Transverse colon (tissue), 4 donors: ENCODE data around the gene ZNF334. TPM values are rescaled to one million over a fixed set of nuclear protein-coding genes. Genes with fewer than 3 reads are reported as not detected.

Experiments used
- DNase-seq: peaks from one replicate; pipeline ENCODE4 v3.0.0-alpha.2; 2019
- H3K27ac ChIP-seq, 4 donors: fragments of 200-600 bp; sonication (generic); 2 replicates each; pipeline ENCODE4 v1.5.1; 2016 to 2018; ENCODE audit warnings: inconsistent platforms in 4 of 4
- H3K27me3 ChIP-seq: fragments of 200-600 bp; sonication (generic); 2 replicates; pipeline ENCODE4 v1.5.1; 2017; ENCODE audit warnings: inconsistent platforms
- H3K36me3 ChIP-seq, 4 donors: fragments of 200-600 bp; sonication (generic); 2 replicates each; pipeline ENCODE4 v1.5.1; 2017 to 2019; ENCODE audit warnings: inconsistent platforms in 4 of 4
- H3K4me1 ChIP-seq, 4 donors: fragments of 200-600 bp; sonication (generic); 2 replicates each; pipeline ENCODE4 v1.5.1; 2017 to 2020; ENCODE audit warnings: inconsistent platforms in 4 of 4
- H3K4me3 ChIP-seq, 4 donors: fragments of 200-600 bp; sonication (generic); 1 replicate in 1 of 4; 2 replicates in 3 of 4; pipeline versions ENCODE4 v1.5.1 to v1.6.1; 2017 to 2019; ENCODE audit warnings: inconsistent platforms in 4 of 4
- H3K9me3 ChIP-seq, 2 donors: fragments of 200-600 bp; sonication (generic); 2 replicates each; pipeline ENCODE4 v1.5.1; 2017 to 2019; ENCODE audit warnings: inconsistent platforms in 2 of 2
- EP300 ChIP-seq: sonication (generic); formaldehyde crosslinking; IDR thresholded peaks from one replicate; pipeline ENCODE4 v1.6.1; 2017; ENCODE audit warnings: antibody characterized with exemption, low read depth
- POLR2A ChIP-seq: fragments of 450-650 bp; IDR thresholded peaks from one replicate; pipeline ENCODE4 v1.6.1; 2016; ENCODE audit warnings: antibody characterized with exemption, mild to moderate bottlenecking, moderate library complexity
- POLR2AphosphoS5 ChIP-seq, 3 donors: sonication (generic); formaldehyde crosslinking; IDR thresholded peaks; one replicate each; pipeline ENCODE4 v1.6.1; 2016; ENCODE audit warnings: antibody characterized with exemption in 3 of 3
- WGBS, 2 donors: methylation state at CpG; one replicate each; pipeline ENCODE4 v1.1.5; 2018; ENCODE audit warnings: low coverage in 1 of 2; 5-methylcytosine and 5-hydroxymethylcytosine counted together
- in situ Hi-C, 4 donors: fragments of 200-750 bp; cut with MboI; loops; one replicate each; pipeline versions ENCODE4 v1.15.0 to v1.15.1; 2017; ENCODE audit warnings: low sequenced_read_pairs in 3 of 4, low pct_ligation_motif_present in 1 of 4, low pct_unique_long_range_greater_than_20kb in 1 of 4
- intact Hi-C: fragments of 100-400 bp; cut with DNase I; formaldehyde crosslinking; loops from one replicate; pipeline ENCODE4 v1.15.1; 2023; ENCODE audit warnings: low total_unique reads
- total RNA-seq, 4 donors: library from RNA; depleted of rRNA; stranded (reverse); fragments of >200 nt; gene quantifications; one replicate each; pipeline ENCODE4 v1.1.0, GENCODE V29; 2016
- TF ChIP-seq, protein P1 (sequence below), 5 experiments: fragments of 200-600 bp in 3 of 5; fragments of 450-650 bp in 2 of 5; sonication (generic) in 3 of 5; IDR thresholded peaks; 1 replicate in 2 of 5; 2 replicates in 3 of 5; pipeline ENCODE4 v1.5.1; 2016 to 2017; ENCODE audit warnings: antibody characterized with exemption in 5 of 5, inconsistent platforms in 3 of 5, mild to moderate bottlenecking in 2 of 5, moderate library complexity in 1 of 5

ZNF334 gene
- total RNA-seq, 4 donors from 2014 or later: 1.9 to 7.1 (median 4.7) TPM

DNA sequence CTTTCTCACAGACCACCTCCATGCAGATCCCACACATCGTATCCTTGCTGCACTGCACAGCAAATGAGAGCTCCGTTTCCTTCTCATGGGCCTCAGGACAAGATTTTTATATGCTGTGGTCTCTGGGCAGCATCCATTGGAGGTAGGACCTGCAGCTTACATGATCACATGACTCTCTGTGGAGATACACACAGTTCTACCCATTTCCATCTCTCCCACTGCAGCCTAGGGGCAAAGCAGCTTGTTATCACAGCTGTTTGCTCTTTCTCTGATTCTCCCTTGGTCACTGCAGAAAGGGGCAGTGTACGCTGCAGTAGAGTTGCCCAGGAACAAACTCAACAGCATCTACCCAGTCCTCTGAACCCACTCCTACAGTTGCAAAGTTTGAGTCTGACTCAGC is 48.9 kb downstream of the ZNF334 start:
- Histone ChIP-seq H3K4me3 (no peak overlapping the region), H3K4me1 (peaks cover 0 to 1% (median 0%) of the 10 kb centered on the region in 4 donors), H3K36me3 (no peaks in the 10 kb centered on the region), H3K9me3 (no peaks in the 10 kb centered on the region), H3K27ac (no peak overlapping the region), H3K27me3 (peaks cover 11% of the 10 kb centered on the region)
- DNase-seq: no peak
- in situ Hi-C loops: no loop called here
- no peak for TF ChIP-seq POLR2AphosphoS5 (IDR thresholded peaks at IDR 0.05)
- no peak for TF ChIP-seq EP300
- TF ChIP-seq, protein P1, sequence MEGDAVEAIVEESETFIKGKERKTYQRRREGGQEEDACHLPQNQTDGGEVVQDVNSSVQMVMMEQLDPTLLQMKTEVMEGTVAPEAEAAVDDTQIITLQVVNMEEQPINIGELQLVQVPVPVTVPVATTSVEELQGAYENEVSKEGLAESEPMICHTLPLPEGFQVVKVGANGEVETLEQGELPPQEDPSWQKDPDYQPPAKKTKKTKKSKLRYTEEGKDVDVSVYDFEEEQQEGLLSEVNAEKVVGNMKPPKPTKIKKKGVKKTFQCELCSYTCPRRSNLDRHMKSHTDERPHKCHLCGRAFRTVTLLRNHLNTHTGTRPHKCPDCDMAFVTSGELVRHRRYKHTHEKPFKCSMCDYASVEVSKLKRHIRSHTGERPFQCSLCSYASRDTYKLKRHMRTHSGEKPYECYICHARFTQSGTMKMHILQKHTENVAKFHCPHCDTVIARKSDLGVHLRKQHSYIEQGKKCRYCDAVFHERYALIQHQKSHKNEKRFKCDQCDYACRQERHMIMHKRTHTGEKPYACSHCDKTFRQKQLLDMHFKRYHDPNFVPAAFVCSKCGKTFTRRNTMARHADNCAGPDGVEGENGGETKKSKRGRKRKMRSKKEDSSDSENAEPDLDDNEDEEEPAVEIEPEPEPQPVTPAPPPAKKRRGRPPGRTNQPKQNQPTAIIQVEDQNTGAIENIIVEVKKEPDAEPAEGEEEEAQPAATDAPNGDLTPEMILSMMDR (IDR thresholded peaks at IDR 0.05): no peak
- no peak for TF ChIP-seq POLR2A
- WGBS, 2 donors: 67% methylated on average over 3 of the region's 3 CpGs; no CpG with 5 or more reads in 1 of the 2 donors
- intact Hi-C loops: no loop called here

DNA sequence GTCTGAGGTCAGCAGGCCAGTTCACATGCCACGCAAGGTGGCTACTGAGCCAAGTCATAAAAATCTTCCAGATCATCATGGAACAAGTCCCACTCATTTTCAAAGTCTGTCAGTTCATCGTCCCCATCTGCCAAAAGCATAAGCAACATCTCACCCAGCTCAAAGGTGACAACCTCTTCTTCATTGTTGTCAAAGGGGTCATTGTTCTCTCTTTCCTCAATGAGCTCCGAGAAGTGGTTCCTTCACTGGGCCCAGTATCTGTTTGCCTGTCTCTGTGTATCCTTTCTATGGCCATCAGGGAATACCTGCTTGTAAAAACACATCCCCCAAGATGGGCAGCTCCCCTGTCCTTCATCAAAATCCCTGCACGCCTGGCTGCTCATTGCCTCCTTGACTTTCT is 49.5 kb downstream of the ZNF334 start:
- Histone ChIP-seq H3K4me3 (no peak overlapping the region), H3K27me3 (peaks cover 17% of the 10 kb centered on the region), H3K27ac (no peak overlapping the region), H3K4me1 (peaks cover 0 to 7% (median 5%) of the 10 kb centered on the region in 4 donors), H3K36me3 (no peaks in the 10 kb centered on the region), H3K9me3 (no peaks in the 10 kb centered on the region)
- TF ChIP-seq, protein P1 (IDR thresholded peaks at IDR 0.05): no peak
- TF ChIP-seq POLR2A (no peak), EP300 (no peak), POLR2AphosphoS5 (IDR thresholded peaks at IDR 0.05) (no peak)
- 0 to 66% methylated on average over 1 to 4 of the region's 4 CpGs for WGBS, 2 donors
- DNase-seq: no peak
- in situ Hi-C loops (no loop called here), intact Hi-C loops (no loop called here)

DNA sequence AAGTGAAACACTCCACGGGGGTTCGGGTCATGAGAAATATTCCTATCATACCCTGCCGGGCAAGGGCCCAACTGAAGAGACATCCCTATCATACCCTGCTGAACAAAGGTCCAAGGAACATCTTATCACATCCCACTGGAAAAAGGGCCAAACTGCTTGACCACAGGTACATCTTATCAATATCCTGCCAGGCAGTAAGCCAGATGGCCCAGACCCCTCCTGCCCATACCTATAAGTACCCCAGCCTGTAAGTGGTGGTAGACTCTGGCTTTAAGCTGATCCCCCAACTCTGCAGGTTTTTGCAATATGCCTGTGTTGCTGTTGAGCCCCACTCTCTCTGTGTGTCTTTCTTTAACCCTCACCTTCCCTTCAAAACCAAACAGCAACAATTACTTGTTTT is 51.6 kb downstream of the ZNF334 start:
- no peak overlapping the region for H3K4me3 ChIP-seq
- DNase-seq: no peak
- H3K36me3 ChIP-seq: no peaks in the 10 kb centered on the region
- peaks cover 33% of the 10 kb centered on the region for H3K27me3 ChIP-seq
- TF ChIP-seq POLR2AphosphoS5 (IDR thresholded peaks at IDR 0.05) (no peak), POLR2A (no peak), EP300 (no peak)
- TF ChIP-seq, protein P1 (IDR thresholded peaks at IDR 0.05): no peak
- intact Hi-C loops: no loop called here
- H3K4me1 ChIP-seq: peaks cover 0 to 9% (median 6%) of the 10 kb centered on the region in 4 donors
- H3K9me3 ChIP-seq: no peaks in the 10 kb centered on the region
- H3K27ac ChIP-seq: no peak overlapping the region
- in situ Hi-C loops: no loop called here
- 73 to 94% methylated on average over 3 of the region's 3 CpGs for WGBS, 2 donors

DNA sequence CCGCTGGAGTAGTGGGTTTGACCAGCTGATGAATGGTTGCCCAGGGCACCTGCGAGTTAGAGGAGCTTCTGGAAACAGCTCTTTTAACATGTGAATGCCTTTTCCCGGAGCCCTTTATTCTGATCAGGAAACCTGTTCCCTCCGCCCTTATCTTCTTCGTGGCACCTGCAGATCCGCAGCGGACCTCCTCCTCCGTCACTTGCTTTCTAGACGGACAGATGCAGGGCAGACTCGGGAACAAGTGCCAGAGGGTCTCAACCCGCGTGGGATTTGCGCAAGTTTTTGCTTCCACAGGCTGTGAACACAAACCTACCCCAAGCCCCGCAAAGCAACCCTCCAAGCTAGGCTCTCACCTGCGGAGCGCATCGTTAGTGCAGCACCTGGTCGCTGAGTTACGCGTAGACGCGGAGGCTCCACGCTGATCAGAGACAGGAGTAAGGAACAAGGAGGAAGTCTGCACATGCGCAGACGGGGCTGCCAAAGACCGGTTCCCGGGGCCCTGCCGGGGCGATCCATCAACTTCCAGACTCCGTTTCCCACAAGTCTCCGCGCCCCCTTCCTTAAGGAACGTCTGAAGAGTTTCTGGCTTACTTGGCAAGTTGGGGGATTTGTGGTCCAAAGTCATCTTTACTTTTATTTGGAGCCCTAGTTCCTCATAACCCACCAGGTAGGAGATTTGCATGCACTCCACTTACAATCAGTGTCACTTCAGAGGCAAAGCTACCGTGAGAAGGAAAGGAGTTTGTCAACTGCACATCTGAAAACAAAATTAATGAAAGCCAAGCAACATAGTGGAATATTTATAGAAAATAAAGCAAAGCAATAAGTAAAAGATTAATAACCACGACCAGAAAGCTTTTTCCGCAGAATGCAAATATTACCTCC is 54.3 kb downstream of the ZNF334 start:
- TF ChIP-seq EP300 (no peak), POLR2AphosphoS5 (IDR thresholded peaks at IDR 0.05) (no peak), POLR2A (no peak)
- TF ChIP-seq, protein P1 (IDR thresholded peaks at IDR 0.05): no peak
- in situ Hi-C loops: no loop called here
- Histone ChIP-seq H3K27me3 (peaks cover 35% of the 10 kb centered on the region), H3K4me1 (peaks cover 0 to 9% (median 6%) of the 10 kb centered on the region in 4 donors), H3K36me3 (no peaks in the 10 kb centered on the region), H3K9me3 (peaks cover 0 to 9% of the 10 kb centered on the region in 2 donors), H3K4me3 (peak overlapping the region in 3 of 4 donors; percentile 3 to 37 (median 15)), H3K27ac (no peak overlapping the region)
- WGBS, 2 donors: 18 to 25% methylated on average over 6 to 36 of the region's 36 CpGs
- intact Hi-C loops: no loop called here
- DNase-seq: peak; percentile 70
